Mucosa of descending colon (tissue), 3 donors: ENCODE data around the gene CUEDC2. TPM values are rescaled to one million over a fixed set of nuclear protein-coding genes. Genes with fewer than 3 reads are reported as not detected.

Experiments used
- ATAC-seq: fragments of 200-7000 bp; cut with Tn5 transposase; one replicate; pipeline ENCODE4 v1.9.1; 2020; ENCODE audit warnings: mild to moderate bottlenecking, moderate library complexity
- DNase-seq, 3 donors: peaks; one replicate each; pipeline ENCODE4 v3.0.0-alpha.2; 2020
- H3K36me3 ChIP-seq: fragments of 200-600 bp; one replicate; pipeline ENCODE4 v1.8.0; 2021; ENCODE audit warnings: low read depth, mild to moderate bottlenecking
- H3K4me1 ChIP-seq: fragments of 200-600 bp; one replicate; pipeline ENCODE4 v1.8.0; 2021; ENCODE audit warnings: low read depth, mild to moderate bottlenecking
- H3K4me3 ChIP-seq: fragments of 200-600 bp; one replicate; pipeline ENCODE4 v1.8.0; 2021; ENCODE audit warnings: mild to moderate bottlenecking
- H3K9me3 ChIP-seq: fragments of 200-600 bp; one replicate; pipeline ENCODE4 v1.8.0; 2021; ENCODE audit warnings: mild to moderate bottlenecking
- CTCF ChIP-seq: fragments of 200-600 bp; IDR thresholded peaks from one replicate; pipeline ENCODE4 v1.8.0; 2022; ENCODE audit warnings: antibody characterized with exemption, mild to moderate bottlenecking
- intact Hi-C, 2 donors: fragments of 100-400 bp; cut with DNase I in 1 of 2; cut with micrococcal nuclease in 1 of 2; formaldehyde crosslinking; loops; one replicate each; pipeline versions ENCODE4 v1.11.0 to v1.11.1; 2022; cut with DNase I, micrococcal nuclease
- total RNA-seq, 3 donors: library from RNA; stranded (reverse); fragmentation: NEBNext Ultra II Directional in 2 of 3; extraction: Animal tissue kit (Norgen Biotek cat#: 25700) in 2 of 3; gene quantifications; one replicate each; pipeline versions ENCODE4 v1.2.1 to v1.2.4, GENCODE V29; 2021 to 2023
- donor health status: DM: no; HTN: no; CAD: no; lungs with moderate emphysema.
- donor health status: DM: no; HTN: no; CAD: no.
- donor health status: DM: no; HTN: yes; CAD: no.

The CUEDC2 gene
- total RNA-seq, 3 donors from 2014 or later: 26.6 to 51.9 (median 29.2) TPM

GRCh38 chr10:102434394-102435132 lies 2.2 kb upstream of the CUEDC2 start:
- ATAC-seq: no peak
- no peak for TF ChIP-seq CTCF
- intact Hi-C loops: no loop called here
- DNase-seq: no peak
- Histone ChIP-seq H3K36me3 (no peaks in the 10 kb centered on the region), H3K4me1 (peaks cover 15% of the 10 kb centered on the region), H3K9me3 (no peaks in the 10 kb centered on the region), H3K4me3 (no peak overlapping the region)

- H3K9me3 ChIP-seq: no peaks in the 10 kb centered on the region
- no peak for TF ChIP-seq CTCF
- H3K4me1 ChIP-seq: peaks cover 15% of the 10 kb centered on the region
- no peaks in the 10 kb centered on the region for H3K36me3 ChIP-seq
- ATAC-seq (no peak), DNase-seq (peak in 1 of 3 donors; percentile 57)
- intact Hi-C loops: no loop called here
- H3K4me3 ChIP-seq: no peak overlapping the region
Measured at GRCh38 chr10:102433619-102434046, 1.3 kb upstream of the CUEDC2 start.

GRCh38 chr10:102431452-102432124 lies 786 bp downstream of the CUEDC2 start:
- ATAC-seq (peak; percentile 8), DNase-seq (no peak)
- Histone ChIP-seq H3K36me3 (no peaks in the 10 kb centered on the region), H3K4me3 (no peak overlapping the region), H3K4me1 (peaks cover 15% of the 10 kb centered on the region), H3K9me3 (no peaks in the 10 kb centered on the region)
- intact Hi-C loops: no loop called here
- no peak for TF ChIP-seq CTCF

GRCh38 chr10:102429468-102429867 lies 2.9 kb downstream of the CUEDC2 start:
- intact Hi-C loops: no loop called here
- no peaks in the 10 kb centered on the region for H3K9me3 ChIP-seq
- no peaks in the 10 kb centered on the region for H3K36me3 ChIP-seq
- DNase-seq (no peak), ATAC-seq (no peak)
- no peak overlapping the region for H3K4me3 ChIP-seq
- H3K4me1 ChIP-seq: peaks cover 15% of the 10 kb centered on the region
- no peak for TF ChIP-seq CTCF

- no peaks in the 10 kb centered on the region for H3K9me3 ChIP-seq
- peaks cover 20% of the 10 kb centered on the region for H3K4me1 ChIP-seq
- no peak overlapping the region for H3K4me3 ChIP-seq
- DNase-seq (no peak), ATAC-seq (no peak)
- TF ChIP-seq CTCF: no peak
- no peaks in the 10 kb centered on the region for H3K36me3 ChIP-seq
- intact Hi-C loops: no loop called here
Measured at GRCh38 chr10:102426803-102427287, 5.5 kb downstream of the CUEDC2 start.
